ENCODE data around the gene TP53TG5. TPM values are rescaled to one million over a fixed set of nuclear protein-coding genes. Genes with fewer than 3 reads are reported as not detected.

Gene TP53TG5
- total and polyA plus RNA-seq, 2 donors from 2014 or later = not detected

- no peak overlapping the region for H3K27ac ChIP-seq (ENCODE audit: low read depth in 2 of 2, low read length in 2 of 2)
- intact Hi-C loops (cut with DNase I) = no loop called here
- H3K9me3 ChIP-seq (ENCODE audit: control insufficient read depth in 2 of 3, insufficient read depth in 1 of 3, low read length in 3 of 3) = no peaks in the 10 kb centered on the region
- TF ChIP-seq CTCF (IDR thresholded peaks at IDR 0.05; ENCODE audit: borderline replicate concordance, extremely low read depth, insufficient read depth) = no peak
- peaks cover 0 to 34% (median 29%) of the 10 kb centered on the region in 3 donors for H3K36me3 ChIP-seq (ENCODE audit: control insufficient read depth in 2 of 3, insufficient read depth in 3 of 3, low read length in 3 of 3)
- peaks cover 0 to 7% (median 6%) of the 10 kb centered on the region in 3 donors for H3K4me1 ChIP-seq (ENCODE audit: control insufficient read depth in 2 of 3, insufficient read depth in 2 of 3, low read depth in 1 of 3, low read length in 3 of 3)
- FAIRE-seq = no peak
- H3K4me3 ChIP-seq (ENCODE audit: low read length in 3 of 3) = no peak overlapping the region
- H3K9ac ChIP-seq (ENCODE audit: low read length in 3 of 3) = no peak overlapping the region
- no peaks in the 10 kb centered on the region for H3K27me3 ChIP-seq (ENCODE audit: control insufficient read depth, insufficient read depth, low read length)
- no peak for DNase-seq
These were observed 41.3 kb upstream of the TP53TG5 start for GRCh38 chr20:45419188-45420091.

DNA sequence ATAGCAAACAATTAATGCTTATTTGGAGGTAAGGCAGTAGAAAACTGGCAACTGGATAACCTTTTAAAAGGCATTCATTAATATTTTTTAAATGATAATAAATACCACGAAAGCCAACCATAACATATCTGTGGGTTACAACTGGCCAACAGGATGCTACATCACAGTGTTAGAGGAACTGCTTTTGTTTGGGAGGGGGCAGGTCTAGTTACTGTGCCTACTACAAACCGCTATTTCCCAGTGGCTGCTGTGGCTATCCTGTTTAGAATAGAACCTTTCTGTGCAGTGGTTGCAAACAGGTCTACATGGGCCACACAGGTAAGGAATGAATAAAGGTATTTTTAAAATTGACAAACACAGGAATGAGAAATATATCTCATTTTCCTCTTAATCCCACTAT, 38.8 kb upstream of the TP53TG5 start:
- peaks cover 0 to 7% (median 6%) of the 10 kb centered on the region in 3 donors for H3K4me1 ChIP-seq (ENCODE audit: control insufficient read depth in 2 of 3, insufficient read depth in 2 of 3, low read depth in 1 of 3, low read length in 3 of 3)
- peak overlapping the region; percentile 71 to 84 (median 76) for H3K4me3 ChIP-seq (ENCODE audit: low read length in 3 of 3)
- no peaks in the 10 kb centered on the region for H3K9me3 ChIP-seq (ENCODE audit: control insufficient read depth in 2 of 3, insufficient read depth in 1 of 3, low read length in 3 of 3)
- peak overlapping the region in 1 of 3 donors; percentile 63 for H3K9ac ChIP-seq (ENCODE audit: low read length in 3 of 3)
- intact Hi-C loops (cut with DNase I) = no loop called here
- FAIRE-seq (no peak), DNase-seq (no peak)
- H3K36me3 ChIP-seq (ENCODE audit: control insufficient read depth in 2 of 3, insufficient read depth in 3 of 3, low read length in 3 of 3) = peaks cover 0 to 24% (median 23%) of the 10 kb centered on the region in 3 donors
- H3K27me3 ChIP-seq (ENCODE audit: control insufficient read depth, insufficient read depth, low read length) = no peaks in the 10 kb centered on the region
- H3K27ac ChIP-seq (ENCODE audit: low read depth in 2 of 2, low read length in 2 of 2) = no peak overlapping the region
- no peak for TF ChIP-seq CTCF (IDR thresholded peaks at IDR 0.05; ENCODE audit: borderline replicate concordance, extremely low read depth, insufficient read depth)

GRCh38 chr20:45415822-45416637, 37.9 kb upstream of the TP53TG5 start, which contains the start of gene PIGT:
Gene PIGT (plus strand): TSS chr20:45416141. CDS start chr20:45416157, 16 bp downstream.
- H3K36me3 ChIP-seq (ENCODE audit: control insufficient read depth in 2 of 3, insufficient read depth in 3 of 3, low read length in 3 of 3) = peaks cover 0 to 18% (median 16%) of the 10 kb centered on the region in 3 donors
- FAIRE-seq (no peak), DNase-seq (peak; percentile 84 to 95 (median 93))
- H3K4me1 ChIP-seq (ENCODE audit: control insufficient read depth in 2 of 3, insufficient read depth in 2 of 3, low read depth in 1 of 3, low read length in 3 of 3) = peaks cover 0 to 7% (median 6%) of the 10 kb centered on the region in 3 donors
- H3K9ac ChIP-seq (ENCODE audit: low read length in 3 of 3) = peak within 1 kb of the TSS; percentile 38 to 63 (median 49)
- intact Hi-C loops (cut with DNase I) = no loop called here
- no peaks in the 10 kb centered on the region for H3K9me3 ChIP-seq (ENCODE audit: control insufficient read depth in 2 of 3, insufficient read depth in 1 of 3, low read length in 3 of 3)
- no peaks in the 10 kb centered on the region for H3K27me3 ChIP-seq (ENCODE audit: control insufficient read depth, insufficient read depth, low read length)
- H3K4me3 ChIP-seq (ENCODE audit: low read length in 3 of 3) = peak within 1 kb of the TSS; percentile 71 to 84 (median 76)
- peak within 1 kb of the TSS; percentile 29 for H3K27ac ChIP-seq (ENCODE audit: low read depth in 2 of 2, low read length in 2 of 2)
- TF ChIP-seq CTCF (IDR thresholded peaks at IDR 0.05; ENCODE audit: borderline replicate concordance, extremely low read depth, insufficient read depth) = no peak
